GM12878 (cell line): ENCODE results near the gene ENTREP3. TPM values are rescaled to one million over a fixed set of nuclear protein-coding genes. Genes with fewer than 3 reads are reported as not detected.

Source experiments
- ASH2L ChIP-seq: fragments of 300-600, 200-600 bp; sonication (generic); IDR thresholded peaks from 2 replicates; pipeline ENCODE4 v1.6.1; 2017; ENCODE audit warnings: low read depth, mild to moderate bottlenecking, borderline replicate concordance
- ATF7 ChIP-seq: fragments of 450-650 bp; IDR thresholded peaks from 2 replicates; pipeline ENCODE4 v1.6.1; 2016; ENCODE audit warnings: low read depth, mild to moderate bottlenecking
- CEBPB ChIP-seq, 2 experiments: fragments of 150-350 bp in 1 of 2; IDR thresholded peaks; 2 replicates each; pipeline ENCODE4 v1.6.1; 2012 to 2014; ENCODE audit warnings: low read depth in 2 of 2, low read length in 2 of 2, borderline replicate concordance in 1 of 2, inconsistent platforms in 1 of 2
- DPF2 ChIP-seq: fragments of 450-650 bp; IDR thresholded peaks from 2 replicates; pipeline ENCODE4 v1.6.1; 2017; ENCODE audit warnings: mild to moderate bottlenecking
- ETV6 ChIP-seq, 2 experiments: fragments of 450-650 bp in 1 of 2; IDR thresholded peaks in 1 of 2; conservative IDR thresholded peaks in 1 of 2; 2 replicates each; pipeline ENCODE4 v1.6.1; 2014; ENCODE audit warnings: antibody characterized with exemption in 1 of 2, borderline replicate concordance in 1 of 2, low read depth in 1 of 2, mild to moderate bottlenecking in 1 of 2, moderate library complexity in 1 of 2
- EZH2 ChIP-seq: IDR thresholded peaks from 2 replicates; pipeline ENCODE4 v1.6.1; 2012; ENCODE audit warnings: low read depth, mild to moderate bottlenecking, control low read depth, inconsistent platforms, low read length, borderline replicate concordance; ENCODE audit not compliant: control insufficient read depth
- FOS ChIP-seq: IDR thresholded peaks from 3 replicates; pipeline ENCODE4 v1.6.1; 2011; ENCODE audit warnings: borderline replicate concordance; ENCODE audit not compliant: insufficient read length; ENCODE audit errors: extremely low read depth
- HCFC1 ChIP-seq: fragments of 150-350 bp; IDR thresholded peaks from 2 replicates; pipeline ENCODE4 v1.6.1; 2014; ENCODE audit warnings: low read length
- HSF1 ChIP-seq: fragments of 150-350 bp; IDR thresholded peaks from 2 replicates; pipeline ENCODE4 v1.6.1; 2014; ENCODE audit warnings: mild to moderate bottlenecking, low read depth, low read length
- IKZF2 ChIP-seq, 2 experiments: fragments of 450-650 bp; IDR thresholded peaks; 2 replicates each; pipeline ENCODE4 v1.6.1; 2017; ENCODE audit warnings: mild to moderate bottlenecking in 2 of 2, moderate library complexity in 2 of 2
- MEF2A ChIP-seq: IDR thresholded peaks from 2 replicates; pipeline ENCODE4 v1.6.1; 2011; ENCODE audit warnings: low read depth, mild to moderate bottlenecking, low read length, moderate library complexity; ENCODE audit not compliant: insufficient read depth
- MTA3 ChIP-seq: IDR thresholded peaks from 2 replicates; pipeline ENCODE4 v1.6.1; 2012; ENCODE audit warnings: low read length, inconsistent platforms, borderline replicate concordance
- MXI1 ChIP-seq: fragments of 150-350 bp; IDR thresholded peaks from 2 replicates; pipeline ENCODE4 v1.6.1; 2011; ENCODE audit warnings: low read depth, mild to moderate bottlenecking, inconsistent platforms, low read length, improper control_type of control experiment
- NFIC ChIP-seq: IDR thresholded peaks from 2 replicates; pipeline ENCODE4 v1.6.1; 2012; ENCODE audit warnings: low read depth, mild to moderate bottlenecking, inconsistent platforms, low read length, moderate library complexity
- PBX3 ChIP-seq: IDR thresholded peaks from 2 replicates; pipeline ENCODE4 v1.6.1; 2011; ENCODE audit warnings: mild to moderate bottlenecking, low read depth, low read length, moderate library complexity; ENCODE audit not compliant: insufficient replicate concordance
- PML ChIP-seq: IDR thresholded peaks from 2 replicates; pipeline ENCODE4 v1.6.1; 2012; ENCODE audit warnings: low read length, inconsistent platforms
- POU2F2 ChIP-seq: IDR thresholded peaks from 3 replicates; pipeline ENCODE4 v1.6.1; 2011; ENCODE audit warnings: low read depth, mild to moderate bottlenecking, low read length, borderline replicate concordance
- RAD21 ChIP-seq: IDR thresholded peaks from 2 replicates; pipeline ENCODE4 v1.6.1; 2011; ENCODE audit warnings: mild to moderate bottlenecking, low read depth, low read length, moderate library complexity; ENCODE audit not compliant: insufficient read depth
- RB1 ChIP-seq: fragments of 450-650 bp; formaldehyde crosslinking; IDR thresholded peaks from 2 replicates; pipeline ENCODE4 v1.6.1; 2017; ENCODE audit warnings: mild to moderate bottlenecking, borderline replicate concordance
- SMAD1 ChIP-seq: fragments of 450-650 bp; IDR thresholded peaks from 2 replicates; pipeline ENCODE4 v1.6.1; 2018; ENCODE audit warnings: mild to moderate bottlenecking, low read depth; ENCODE audit not compliant: partially characterized antibody
- SMAD5 ChIP-seq: IDR thresholded peaks from 2 replicates; pipeline ENCODE4 v1.6.1; 2016; ENCODE audit warnings: antibody characterized with exemption, low read depth
- SP1 ChIP-seq: IDR thresholded peaks from one replicate; pipeline ENCODE4 v1.6.1; 2011; ENCODE audit warnings: low read depth, low read length
- TCF12 ChIP-seq: IDR thresholded peaks from 2 replicates; pipeline ENCODE4 v1.6.1; 2011; ENCODE audit warnings: low read depth, mild to moderate bottlenecking, low read length
- polyA plus RNA-seq, 11 experiments: library from polyadenylated mRNA; depleted of rRNA in 4 of 11; unstranded in 6 of 11; stranded (reverse) in 5 of 11; fragments of >200 nt; fragmentation: Nextera tagmentation in 4 of 11; fragmentation: Illumina TruSeq in 1 of 11; extraction: Ambion mirVana in 4 of 11; extraction: Trizol in 1 of 11; gene quantifications; 1 replicate in 1 of 11; 2 replicates in 10 of 11; pipeline versions ENCODE4 v1.2.1 to v1.2.3, GENCODE V29; 2011 to 2016; ENCODE audit warnings: inconsistent platforms in 2 of 11, missing spikeins in 2 of 11, low read depth in 1 of 11
- total RNA-seq, 4 experiments: library from RNA; depleted of rRNA in 3 of 4; stranded (reverse); fragments of >200 nt in 3 of 4; fragmentation: Illumina TruSeq in 1 of 4; extraction: Trizol in 1 of 4; gene quantifications; 2 replicates each; pipeline versions ENCODE4 v1.2.1 to v1.2.3, GENCODE V29; 2013 to 2021
- TF ChIP-seq, protein P1 (sequence below): IDR thresholded peaks from 2 replicates; pipeline ENCODE4 v1.6.1; 2012; ENCODE audit warnings: low read length, inconsistent platforms
- TF ChIP-seq, protein P2 (sequence below): fragments of 150-350 bp; IDR thresholded peaks from 2 replicates; pipeline ENCODE4 v1.6.1; 2016; ENCODE audit warnings: low read depth, low read length

ENTREP3 gene
- total and polyA plus RNA-seq, 10 of the 15 experiments (the other 5 are each of a cell fraction or from before 2014, with no cell fraction given), result 1.7 to 31.8 (median 3.9) TPM

GRCh38 chr1:155223047-155223446 is 32.2 kb downstream of the ENTREP3 start (continued):
- TF ChIP-seq HSF1 (no peak), MTA3 (no peak), CEBPB (IDR thresholded peaks at IDR 0.05; ENCODE audit: borderline replicate concordance in 1 of 2, low read depth in 2 of 2, low read length in 2 of 2) (no peak), SMAD5 (no peak), NFIC (no peak), TCF12 (no peak), IKZF2 (IDR thresholded peaks at IDR 0.05) (peak in 1 of 2 experiments; percentile 21; a peak in 1 of 4 replicates), ETV6 (conservative IDR thresholded peaks at IDR 0.05 in 1 of 2, IDR thresholded peaks at IDR 0.05 in 1 of 2; ENCODE audit: borderline replicate concordance in 1 of 2, low read depth in 1 of 2) (no peak), ASH2L (no peak), RB1 (no peak), PML (no peak), SMAD1 (no peak), POU2F2 (no peak), PBX3 (peak; percentile 65), HCFC1 (no peak), MEF2A (peak; percentile 51; the same call in 1 of the 2 replicates), EZH2 (no peak), RAD21 (no peak), SP1 (no peak), FOS (no peak), MXI1 (no peak), DPF2 (no peak), ATF7 (no peak)
- TF ChIP-seq, protein P1, sequence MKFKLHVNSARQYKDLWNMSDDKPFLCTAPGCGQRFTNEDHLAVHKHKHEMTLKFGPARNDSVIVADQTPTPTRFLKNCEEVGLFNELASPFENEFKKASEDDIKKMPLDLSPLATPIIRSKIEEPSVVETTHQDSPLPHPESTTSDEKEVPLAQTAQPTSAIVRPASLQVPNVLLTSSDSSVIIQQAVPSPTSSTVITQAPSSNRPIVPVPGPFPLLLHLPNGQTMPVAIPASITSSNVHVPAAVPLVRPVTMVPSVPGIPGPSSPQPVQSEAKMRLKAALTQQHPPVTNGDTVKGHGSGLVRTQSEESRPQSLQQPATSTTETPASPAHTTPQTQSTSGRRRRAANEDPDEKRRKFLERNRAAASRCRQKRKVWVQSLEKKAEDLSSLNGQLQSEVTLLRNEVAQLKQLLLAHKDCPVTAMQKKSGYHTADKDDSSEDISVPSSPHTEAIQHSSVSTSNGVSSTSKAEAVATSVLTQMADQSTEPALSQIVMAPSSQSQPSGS, result no peak
- TF ChIP-seq, protein P2, sequence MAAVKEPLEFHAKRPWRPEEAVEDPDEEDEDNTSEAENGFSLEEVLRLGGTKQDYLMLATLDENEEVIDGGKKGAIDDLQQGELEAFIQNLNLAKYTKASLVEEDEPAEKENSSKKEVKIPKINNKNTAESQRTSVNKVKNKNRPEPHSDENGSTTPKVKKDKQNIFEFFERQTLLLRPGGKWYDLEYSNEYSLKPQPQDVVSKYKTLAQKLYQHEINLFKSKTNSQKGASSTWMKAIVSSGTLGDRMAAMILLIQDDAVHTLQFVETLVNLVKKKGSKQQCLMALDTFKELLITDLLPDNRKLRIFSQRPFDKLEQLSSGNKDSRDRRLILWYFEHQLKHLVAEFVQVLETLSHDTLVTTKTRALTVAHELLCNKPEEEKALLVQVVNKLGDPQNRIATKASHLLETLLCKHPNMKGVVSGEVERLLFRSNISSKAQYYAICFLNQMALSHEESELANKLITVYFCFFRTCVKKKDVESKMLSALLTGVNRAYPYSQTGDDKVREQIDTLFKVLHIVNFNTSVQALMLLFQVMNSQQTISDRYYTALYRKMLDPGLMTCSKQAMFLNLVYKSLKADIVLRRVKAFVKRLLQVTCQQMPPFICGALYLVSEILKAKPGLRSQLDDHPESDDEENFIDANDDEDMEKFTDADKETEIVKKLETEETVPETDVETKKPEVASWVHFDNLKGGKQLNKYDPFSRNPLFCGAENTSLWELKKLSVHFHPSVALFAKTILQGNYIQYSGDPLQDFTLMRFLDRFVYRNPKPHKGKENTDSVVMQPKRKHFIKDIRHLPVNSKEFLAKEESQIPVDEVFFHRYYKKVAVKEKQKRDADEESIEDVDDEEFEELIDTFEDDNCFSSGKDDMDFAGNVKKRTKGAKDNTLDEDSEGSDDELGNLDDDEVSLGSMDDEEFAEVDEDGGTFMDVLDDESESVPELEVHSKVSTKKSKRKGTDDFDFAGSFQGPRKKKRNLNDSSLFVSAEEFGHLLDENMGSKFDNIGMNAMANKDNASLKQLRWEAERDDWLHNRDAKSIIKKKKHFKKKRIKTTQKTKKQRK, result no peak
